Kidney epithelial cell (primary cell): Measurements from ENCODE around the gene CYP2U1. TPM values are rescaled to one million over a fixed set of nuclear protein-coding genes. Genes with fewer than 3 reads are reported as not detected.

Experiments used
- DNase-seq: peaks from one replicate; pipeline ENCODE4 v3.0.0-alpha.2; 2010; ENCODE audit warnings: low read depth
- H3K27me3 ChIP-seq: 2 replicates; pipeline ENCODE4 v1.6.0; 2011; ENCODE audit warnings: low read length; ENCODE audit not compliant: control insufficient read depth, insufficient read depth
- H3K36me3 ChIP-seq: 2 replicates; pipeline ENCODE4 v1.5.1; 2011; ENCODE audit warnings: low read length; ENCODE audit not compliant: control insufficient read depth, insufficient read depth
- H3K4me3 ChIP-seq: 2 replicates; pipeline ENCODE4 v1.5.1; 2011; ENCODE audit warnings: low read depth, mild to moderate bottlenecking, control low read depth, low read length
- total RNA-seq: library from RNA; depleted of rRNA; stranded (reverse); fragments of >200 nt; gene quantifications from 2 replicates; pipeline ENCODE4 v1.2.3, GENCODE V29; 2015
- TF ChIP-seq, protein P1 (sequence below): IDR thresholded peaks from 2 replicates; pipeline ENCODE4 v1.5.1; 2011; ENCODE audit warnings: mild to moderate bottlenecking, moderate library complexity, low read length, control low read depth, inconsistent platforms; ENCODE audit not compliant: insufficient read depth, poor library complexity, severe bottlenecking

Gene CYP2U1
- total RNA-seq, 1 donor from 2014 or later, result 11.8 TPM

DNA sequence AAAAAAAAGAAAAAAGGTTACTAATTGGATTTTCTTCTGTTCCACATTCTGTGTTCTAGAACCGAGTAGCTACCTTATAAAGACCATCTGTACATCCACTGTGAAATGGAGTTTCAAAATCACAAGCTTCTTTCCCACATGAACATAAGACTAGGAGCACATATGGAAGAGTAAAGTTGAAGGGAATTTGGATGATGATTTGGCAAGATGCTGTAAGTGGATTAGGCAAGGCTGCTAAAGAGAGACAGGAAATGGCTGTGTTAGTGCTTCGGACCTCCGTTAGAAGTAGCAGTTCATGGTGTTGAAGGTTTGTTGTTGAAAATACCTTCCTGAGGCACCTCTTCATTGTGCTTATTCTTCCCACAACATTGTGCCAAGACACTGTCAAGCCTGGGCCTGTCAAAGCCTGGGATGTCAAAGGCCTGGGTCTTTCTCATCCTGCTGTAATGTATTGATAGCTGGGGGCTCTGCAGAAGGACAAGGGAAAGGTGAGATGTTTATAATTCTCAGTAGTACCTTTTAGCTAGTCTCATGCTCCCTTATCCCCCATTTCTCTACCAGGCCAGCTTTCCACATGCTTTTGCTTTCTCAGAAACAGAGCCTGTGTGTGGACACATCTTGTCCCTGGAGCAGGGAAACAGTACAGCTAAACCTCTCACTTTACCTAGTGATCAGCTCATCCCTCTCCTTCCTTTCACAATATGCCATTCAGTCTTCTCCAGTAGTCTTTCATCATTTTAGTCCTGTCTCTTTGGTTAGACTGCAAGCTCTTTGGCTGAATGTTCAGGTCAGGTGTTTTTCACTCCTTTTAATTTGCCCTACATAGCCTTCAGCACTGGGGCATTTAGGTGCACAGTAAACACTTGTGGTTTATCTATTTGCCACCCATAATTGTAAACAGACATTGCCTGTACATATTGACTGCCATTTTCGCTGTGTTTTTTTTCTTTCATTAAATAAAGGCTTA is 37.9 kb upstream of the CYP2U1 start:
- DNase-seq, result no peak
- Histone ChIP-seq H3K27me3 (no peaks in the 10 kb centered on the region), H3K4me3 (no peak overlapping the region), H3K36me3 (no peaks in the 10 kb centered on the region)
- TF ChIP-seq, protein P1, sequence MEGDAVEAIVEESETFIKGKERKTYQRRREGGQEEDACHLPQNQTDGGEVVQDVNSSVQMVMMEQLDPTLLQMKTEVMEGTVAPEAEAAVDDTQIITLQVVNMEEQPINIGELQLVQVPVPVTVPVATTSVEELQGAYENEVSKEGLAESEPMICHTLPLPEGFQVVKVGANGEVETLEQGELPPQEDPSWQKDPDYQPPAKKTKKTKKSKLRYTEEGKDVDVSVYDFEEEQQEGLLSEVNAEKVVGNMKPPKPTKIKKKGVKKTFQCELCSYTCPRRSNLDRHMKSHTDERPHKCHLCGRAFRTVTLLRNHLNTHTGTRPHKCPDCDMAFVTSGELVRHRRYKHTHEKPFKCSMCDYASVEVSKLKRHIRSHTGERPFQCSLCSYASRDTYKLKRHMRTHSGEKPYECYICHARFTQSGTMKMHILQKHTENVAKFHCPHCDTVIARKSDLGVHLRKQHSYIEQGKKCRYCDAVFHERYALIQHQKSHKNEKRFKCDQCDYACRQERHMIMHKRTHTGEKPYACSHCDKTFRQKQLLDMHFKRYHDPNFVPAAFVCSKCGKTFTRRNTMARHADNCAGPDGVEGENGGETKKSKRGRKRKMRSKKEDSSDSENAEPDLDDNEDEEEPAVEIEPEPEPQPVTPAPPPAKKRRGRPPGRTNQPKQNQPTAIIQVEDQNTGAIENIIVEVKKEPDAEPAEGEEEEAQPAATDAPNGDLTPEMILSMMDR, result no peak

DNA sequence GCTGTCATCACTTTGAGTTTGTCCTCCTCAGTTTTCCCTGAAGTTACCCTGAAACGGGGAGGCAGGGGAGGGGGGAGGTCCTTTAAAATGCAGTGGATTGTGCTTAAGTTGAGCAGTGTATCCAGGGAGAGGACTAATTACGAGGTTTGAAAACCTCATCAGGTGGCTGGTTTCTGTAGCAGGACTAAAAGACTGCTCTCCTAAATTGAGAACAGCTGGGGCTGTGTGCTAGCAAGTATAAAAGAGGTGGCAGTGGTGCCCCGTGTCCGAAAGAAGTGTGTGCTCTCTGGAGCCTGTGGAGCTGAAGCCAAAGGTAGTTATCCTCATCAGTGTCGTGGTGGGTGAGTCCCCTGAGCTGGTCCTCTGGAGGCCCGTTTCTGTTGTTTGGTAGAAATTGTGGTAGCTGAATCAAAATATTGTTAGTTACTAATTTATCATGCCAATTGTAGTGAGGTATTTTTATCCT is 37.2 kb upstream of the CYP2U1 start:
- H3K27me3 ChIP-seq, result no peaks in the 10 kb centered on the region
- H3K4me3 ChIP-seq, result no peak overlapping the region

DNA sequence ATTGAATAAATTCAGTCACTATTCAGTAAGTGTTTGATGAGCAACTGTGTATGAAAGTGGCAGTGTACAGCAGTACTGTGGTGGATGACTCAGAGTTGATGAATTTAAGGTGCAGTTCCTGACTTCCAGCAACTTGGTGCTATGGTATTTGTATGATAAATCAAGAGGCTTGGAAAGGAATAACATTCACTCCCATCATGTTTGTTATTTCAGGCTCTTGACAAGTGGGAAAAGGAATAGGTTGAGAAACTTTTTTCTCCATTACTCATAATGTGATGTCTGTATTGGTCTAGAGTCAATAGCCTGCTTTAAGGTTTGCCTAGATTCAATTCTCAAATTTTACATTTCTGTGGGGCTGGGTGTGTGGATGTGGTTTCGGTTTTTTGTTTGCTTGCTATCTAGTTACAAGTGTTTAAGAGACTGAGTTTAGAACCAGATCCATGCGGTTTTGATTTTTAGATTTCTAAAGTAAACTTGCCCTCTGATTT is 35.1 kb upstream of the CYP2U1 start:
- no peak overlapping the region for H3K4me3 ChIP-seq
- no peaks in the 10 kb centered on the region for H3K27me3 ChIP-seq
- peak; percentile 99 for DNase-seq
- TF ChIP-seq, protein P1, result no peak
- no peaks in the 10 kb centered on the region for H3K36me3 ChIP-seq

More for the DNA sequence above, 37.2 kb upstream of the CYP2U1 start:
- no peak for DNase-seq
- no peaks in the 10 kb centered on the region for H3K36me3 ChIP-seq
- TF ChIP-seq, protein P1, result no peak

DNA sequence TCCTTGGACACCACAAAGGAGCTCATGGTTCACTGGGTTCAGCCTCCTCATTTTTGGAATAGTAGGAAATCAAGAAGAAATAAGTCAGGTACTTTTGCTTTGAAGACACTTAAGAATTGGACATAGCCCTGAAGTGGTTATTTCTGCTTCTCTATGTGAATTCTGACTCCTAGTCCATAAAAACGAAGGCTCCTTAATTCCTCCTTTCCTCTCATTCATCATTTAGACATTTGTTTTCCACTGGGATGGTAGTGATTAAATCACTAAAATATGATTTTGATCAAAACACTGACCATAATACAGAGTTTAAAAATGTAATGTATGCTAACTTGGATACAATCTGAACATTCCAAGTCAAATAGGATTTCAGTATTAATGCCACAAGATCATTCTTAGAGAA is 34.7 kb upstream of the CYP2U1 start:
- DNase-seq, result no peak
- Histone ChIP-seq H3K4me3 (no peak overlapping the region), H3K36me3 (no peaks in the 10 kb centered on the region), H3K27me3 (no peaks in the 10 kb centered on the region)
- TF ChIP-seq, protein P1, result no peak

DNA sequence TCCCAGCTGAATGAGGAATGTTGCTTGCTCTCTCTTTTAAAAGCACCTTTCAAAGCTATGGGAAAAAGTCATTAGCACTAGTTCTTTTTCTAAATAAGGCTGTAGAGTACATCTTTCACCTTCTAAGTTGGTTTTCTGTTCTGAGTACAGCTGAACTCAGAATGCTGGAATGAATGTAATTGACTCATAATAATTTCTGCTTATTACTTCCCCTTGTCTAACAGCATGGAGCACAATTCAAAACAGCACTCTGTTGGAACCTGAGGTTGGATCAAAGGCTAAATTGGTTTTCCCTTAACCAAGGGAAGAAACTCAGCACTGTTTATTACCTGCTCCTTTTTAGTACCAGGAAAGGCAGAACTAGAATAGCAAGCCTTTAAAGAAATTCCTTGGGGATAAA is 33.5 kb upstream of the CYP2U1 start:
- H3K36me3 ChIP-seq, result no peaks in the 10 kb centered on the region
- DNase-seq, result no peak
- TF ChIP-seq, protein P1, result no peak
- no peak overlapping the region for H3K4me3 ChIP-seq
- H3K27me3 ChIP-seq, result no peaks in the 10 kb centered on the region
